IPS DF 6.9 (cell line): ENCODE results near the gene CMIP.
"Not testable (repeated sequence)": the region's sequence is repeated elsewhere in the genome, so short reads cannot be mapped to it uniquely, and the experiment has no call there.

Experiments used
- DNase-seq: peaks from one replicate; pipeline ENCODE4 v3.0.0-alpha.2; 2013; ENCODE audit warnings: low read depth, low spot score
- H3K27ac ChIP-seq: one replicate; pipeline ENCODE4 v1.5.1; 2013; ENCODE audit warnings: low read length, control low read depth
- H3K27me3 ChIP-seq: 2 replicates; pipeline ENCODE4 v1.6.1; 2013; ENCODE audit warnings: mild to moderate bottlenecking, low read length; ENCODE audit not compliant: control insufficient read depth, insufficient read depth
- H3K36me3 ChIP-seq: 2 replicates; pipeline ENCODE4 v1.6.1; 2013; ENCODE audit warnings: low read length; ENCODE audit not compliant: control insufficient read depth, insufficient read depth
- H3K4me1 ChIP-seq: 2 replicates; pipeline ENCODE4 v1.6.1; 2013; ENCODE audit warnings: low read length; ENCODE audit not compliant: control insufficient read depth, insufficient read depth
- H3K4me3 ChIP-seq: 2 replicates; pipeline ENCODE4 v1.5.1; 2013; ENCODE audit warnings: mild to moderate bottlenecking, low read length
- H3K9me3 ChIP-seq: 2 replicates; pipeline ENCODE4 v1.6.1; 2013; ENCODE audit warnings: low read length, inconsistent platforms; ENCODE audit not compliant: control insufficient read depth, insufficient read depth
- WGBS: extraction: QIAGEN DNeasy Blood & Tissue Kit; methylation state at CpG from one replicate; pipeline ENCODE4 v1.1.7; 2013; ENCODE audit warnings: mixed read lengths, missing lambda C conversion rate; ENCODE audit not compliant: insufficient read length, insufficient coverage; 5-methylcytosine and 5-hydroxymethylcytosine counted together

The CMIP gene

DNA sequence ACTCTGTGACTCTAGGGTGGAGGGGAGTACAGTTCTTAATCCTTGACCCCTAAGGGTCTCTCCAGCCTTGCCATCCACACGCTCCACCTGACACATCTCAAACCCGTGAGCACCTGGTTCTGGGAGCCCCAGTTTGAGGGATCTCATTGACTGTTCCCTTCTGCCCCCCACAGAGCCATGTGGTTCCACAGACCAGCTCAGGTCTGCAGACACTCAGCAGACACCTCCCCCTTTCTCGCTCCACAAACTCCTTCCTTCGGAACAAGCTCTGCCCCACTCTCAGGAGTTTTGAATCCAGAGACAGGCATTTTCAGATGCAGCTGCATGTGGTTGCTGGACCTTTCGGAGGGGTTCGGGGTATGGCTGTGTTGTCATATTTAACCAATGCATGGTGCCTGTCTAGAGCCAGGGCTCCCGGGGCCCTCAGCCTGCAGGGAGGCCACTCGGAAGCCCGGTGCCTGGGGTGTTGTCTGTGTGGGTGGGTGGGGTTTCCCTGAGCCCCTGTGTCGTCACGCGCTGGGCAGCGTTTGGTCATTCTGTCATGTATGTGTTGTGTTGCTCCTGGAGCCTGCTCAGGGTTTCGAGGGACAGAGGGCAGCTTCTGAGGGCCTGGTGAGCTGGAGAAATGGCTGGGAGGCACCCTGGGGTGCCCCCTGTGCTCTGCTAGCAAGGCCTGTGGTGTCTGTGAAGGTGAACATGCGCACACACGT is 235.3 kb downstream of the CMIP start:
- Histone ChIP-seq H3K27ac (no peak overlapping the region), H3K4me3 (no peak overlapping the region), H3K4me1 (no peaks in the 10 kb centered on the region; the same call in 1 of the 2 replicates), H3K9me3 (no peaks in the 10 kb centered on the region), H3K36me3 (peaks cover 16% of the 10 kb centered on the region), H3K27me3 (no peaks in the 10 kb centered on the region)
- DNase-seq, result no peak
- no CpG with 5 or more reads among the region's 16 CpGs for WGBS

- H3K36me3 ChIP-seq, result peaks cover 16% of the 10 kb centered on the region
- H3K27ac ChIP-seq, result no peak overlapping the region
- no peak overlapping the region for H3K4me3 ChIP-seq
- WGBS, result no CpG with 5 or more reads among the region's 22 CpGs
- no peaks in the 10 kb centered on the region; the same call in 1 of the 2 replicates for H3K4me1 ChIP-seq
- no peaks in the 10 kb centered on the region for H3K27me3 ChIP-seq
- no peak for DNase-seq
- H3K9me3 ChIP-seq, result no peaks in the 10 kb centered on the region
Observed at GRCh38 chr16:81680444-81681275, 236.1 kb downstream of the CMIP start.

DNA sequence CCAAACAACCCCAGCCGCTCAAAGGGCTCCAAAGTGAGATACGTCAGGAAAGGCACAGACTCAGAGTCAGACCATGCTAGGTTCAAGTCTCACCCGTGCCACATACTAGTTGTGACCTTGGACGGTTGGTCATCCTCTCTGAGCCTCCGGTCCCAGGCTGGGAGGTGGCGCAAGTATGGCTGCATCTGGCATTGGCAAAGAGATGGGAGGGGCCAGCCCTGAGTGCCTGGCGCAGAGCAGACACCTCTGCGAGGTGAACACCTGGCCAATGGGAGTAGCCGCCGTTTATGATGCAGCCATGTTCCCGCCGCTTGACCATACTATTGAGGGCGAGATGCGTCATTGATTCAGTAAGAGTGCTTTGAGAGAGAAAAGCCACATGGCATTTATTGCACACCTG is 236.7 kb downstream of the CMIP start:
- DNase-seq, result no peak
- Histone ChIP-seq H3K9me3 (no peaks in the 10 kb centered on the region), H3K27me3 (no peaks in the 10 kb centered on the region), H3K36me3 (peaks cover 16% of the 10 kb centered on the region), H3K4me3 (no peak overlapping the region), H3K4me1 (no peaks in the 10 kb centered on the region; the same call in 1 of the 2 replicates), H3K27ac (no peak overlapping the region)
- WGBS, result no CpG with 5 or more reads among the region's 14 CpGs

- WGBS, result no CpG with 5 or more reads among the region's 13 CpGs
- Histone ChIP-seq H3K9me3 (no peaks in the 10 kb centered on the region), H3K36me3 (peaks cover 6% of the 10 kb centered on the region; the same call in 1 of the 2 replicates), H3K27ac (no peak overlapping the region), H3K4me3 (no peak overlapping the region), H3K27me3 (no peaks in the 10 kb centered on the region), H3K4me1 (no peaks in the 10 kb centered on the region; the same call in 1 of the 2 replicates)
- no peak for DNase-seq
Observed at GRCh38 chr16:81684242-81684837, 239.7 kb downstream of the CMIP start.

GRCh38 chr16:81684901-81685300 is 240.3 kb downstream of the CMIP start:
- Histone ChIP-seq H3K36me3 (peaks cover 6% of the 10 kb centered on the region; the same call in 1 of the 2 replicates), H3K9me3 (no peaks in the 10 kb centered on the region), H3K4me3 (no peak overlapping the region), H3K4me1 (no peaks in the 10 kb centered on the region; the same call in 1 of the 2 replicates), H3K27me3 (no peaks in the 10 kb centered on the region), H3K27ac (no peak overlapping the region)
- no peak for DNase-seq
- WGBS, result no CpG with 5 or more reads among the region's 12 CpGs

DNA sequence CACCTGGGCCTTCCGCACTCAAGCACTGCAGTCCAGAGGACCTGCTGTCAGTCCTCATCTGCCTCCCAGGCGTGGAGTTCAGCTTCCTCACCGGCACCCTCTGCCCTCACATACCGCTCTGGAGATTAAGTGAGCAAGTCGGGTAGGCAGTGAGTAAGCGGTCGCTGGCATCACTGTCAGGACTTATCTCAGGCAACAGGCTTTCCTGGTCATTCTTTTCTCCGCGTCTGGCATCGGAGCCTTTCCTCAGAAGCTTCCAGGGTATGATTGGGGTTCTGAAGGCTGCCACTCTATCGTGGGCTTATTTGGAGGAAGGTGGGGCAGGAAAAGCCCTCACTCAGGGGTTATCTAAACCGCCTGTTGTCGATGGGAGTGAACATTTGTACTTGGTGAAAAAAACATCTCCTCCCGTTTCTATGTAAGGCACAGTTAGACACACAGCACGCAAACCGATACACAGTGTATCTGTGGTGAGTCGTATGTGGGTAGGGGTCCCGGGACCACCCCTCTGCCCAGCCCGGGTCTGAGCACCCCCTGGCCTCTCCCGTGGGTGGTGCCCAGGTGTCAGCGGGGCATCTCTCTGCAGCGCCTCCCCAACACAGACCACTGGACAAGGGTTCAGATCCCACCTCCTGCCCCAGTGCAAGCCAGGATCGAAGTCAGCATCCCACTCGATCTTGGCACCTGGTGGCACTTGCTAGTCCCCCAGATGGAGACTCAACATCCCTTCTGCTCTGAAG is 242.0 kb downstream of the CMIP start:
- Histone ChIP-seq H3K36me3 (no peaks in the 10 kb centered on the region; the same call in 1 of the 2 replicates), H3K27ac (no peak overlapping the region), H3K4me1 (no peaks in the 10 kb centered on the region; the same call in 1 of the 2 replicates), H3K4me3 (no peak overlapping the region), H3K9me3 (no peaks in the 10 kb centered on the region), H3K27me3 (no peaks in the 10 kb centered on the region)
- no CpG with 5 or more reads among the region's 24 CpGs for WGBS
- DNase-seq, result no peak

DNA sequence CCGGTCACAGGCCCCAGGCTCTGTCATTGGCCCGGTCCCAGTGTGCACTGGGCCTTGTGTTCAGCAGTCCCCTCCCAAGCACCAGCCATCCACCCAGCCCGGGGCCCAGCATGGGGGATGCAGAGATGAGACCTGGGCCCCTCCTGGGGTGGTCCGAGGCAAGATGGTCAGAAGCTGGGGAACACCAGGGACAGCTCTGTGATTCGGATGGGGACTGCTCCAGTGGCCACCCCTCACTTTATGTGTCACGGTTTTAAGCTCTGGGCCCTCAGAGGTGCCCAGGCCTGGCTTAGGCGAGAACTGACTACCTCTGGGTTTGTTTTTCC is 242.5 kb downstream of the CMIP start:
- H3K27ac ChIP-seq, result no peak overlapping the region
- H3K4me3 ChIP-seq, result no peak overlapping the region
- H3K27me3 ChIP-seq, result no peaks in the 10 kb centered on the region
- no peak for DNase-seq
- H3K4me1 ChIP-seq, result no peaks in the 10 kb centered on the region; the same call in 1 of the 2 replicates
- no CpG with 5 or more reads among the region's 7 CpGs for WGBS
- H3K36me3 ChIP-seq, result no peaks in the 10 kb centered on the region; the same call in 1 of the 2 replicates
- H3K9me3 ChIP-seq, result no peaks in the 10 kb centered on the region

DNA sequence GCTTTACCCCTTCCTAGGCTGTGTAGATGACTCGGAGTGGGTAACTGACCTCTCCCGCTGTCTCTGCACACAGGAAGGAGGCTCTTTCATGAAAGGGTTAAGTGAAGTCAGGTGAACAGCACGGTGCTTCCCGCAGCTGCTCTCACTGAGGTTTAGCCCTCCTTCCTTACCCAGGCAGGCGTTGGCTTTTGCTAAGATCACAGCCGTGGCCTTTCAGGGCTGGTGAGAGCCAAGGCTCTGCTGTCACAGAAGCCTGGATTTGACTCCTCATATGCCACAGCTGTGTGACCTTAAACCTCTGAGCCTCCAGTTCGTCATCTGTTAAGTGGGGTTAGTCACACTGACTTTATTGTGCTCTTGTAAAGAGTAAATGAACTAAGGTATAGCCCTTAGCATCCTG is 243.6 kb downstream of the CMIP start:
- peaks cover 3% of the 10 kb centered on the region; the same call in 1 of the 2 replicates for H3K36me3 ChIP-seq
- no peak overlapping the region for H3K27ac ChIP-seq
- no peak for DNase-seq
- no CpG with 5 or more reads among the region's 7 CpGs for WGBS
- H3K27me3 ChIP-seq, result no peaks in the 10 kb centered on the region
- no peaks in the 10 kb centered on the region; the same call in 1 of the 2 replicates for H3K4me1 ChIP-seq
- no peak overlapping the region for H3K4me3 ChIP-seq
- no peaks in the 10 kb centered on the region for H3K9me3 ChIP-seq

GRCh38 chr16:81688839-81689238 is 244.2 kb downstream of the CMIP start:
- DNase-seq, H3K36me3 ChIP-seq, H3K9me3 ChIP-seq, H3K4me1 ChIP-seq, H3K4me3 ChIP-seq, H3K27ac ChIP-seq, H3K27me3 ChIP-seq: not testable (repeated sequence)
- WGBS, result no CpG with 5 or more reads among the region's 5 CpGs

- Histone ChIP-seq H3K4me1 (no peaks in the 10 kb centered on the region), H3K4me3 (no peak overlapping the region), H3K9me3 (no peaks in the 10 kb centered on the region), H3K27ac (no peak overlapping the region), H3K27me3 (no peaks in the 10 kb centered on the region), H3K36me3 (peaks cover 14% of the 10 kb centered on the region)
- DNase-seq, result no peak
- WGBS, result no CpG with 5 or more reads among the region's 16 CpGs
Observed at GRCh38 chr16:81692021-81692420, 247.4 kb downstream of the CMIP start.
